ENCODE data around the gene HS6ST2.

The HS6ST2 gene

GRCh38 chrX:132807411-132808030 lies 150.9 kb downstream of the HS6ST2 start:
- in situ Hi-C loops (cut with MboI; ENCODE audit: low sequenced_read_pairs) = no loop called here

- in situ Hi-C loops (cut with MboI; ENCODE audit: low sequenced_read_pairs) = no loop called here
Observed at GRCh38 chrX:132802033-132802432, 156.4 kb downstream of the HS6ST2 start.

GRCh38 chrX:132795181-132795580 lies 163.2 kb downstream of the HS6ST2 start:
- in situ Hi-C loops (cut with MboI; ENCODE audit: low sequenced_read_pairs) = no loop called here

- in situ Hi-C loops (cut with MboI; ENCODE audit: low sequenced_read_pairs) = no loop called here
Observed at GRCh38 chrX:132791714-132792113, 166.7 kb downstream of the HS6ST2 start.

- in situ Hi-C loops (cut with MboI; ENCODE audit: low sequenced_read_pairs) = no loop called here
Observed at GRCh38 chrX:132790329-132790728, 168.1 kb downstream of the HS6ST2 start.

- in situ Hi-C loops (cut with MboI; ENCODE audit: low sequenced_read_pairs) = no loop called here
Observed at GRCh38 chrX:132786217-132786616, 172.2 kb downstream of the HS6ST2 start.

- in situ Hi-C loops (cut with MboI; ENCODE audit: low sequenced_read_pairs) = no loop called here
Observed at GRCh38 chrX:132778917-132779316, 179.5 kb downstream of the HS6ST2 start.

- in situ Hi-C loops (cut with MboI; ENCODE audit: low sequenced_read_pairs) = no loop called here
Observed at GRCh38 chrX:132776486-132777210, 181.8 kb downstream of the HS6ST2 start.

GRCh38 chrX:132775263-132775823 lies 183.1 kb downstream of the HS6ST2 start:
- in situ Hi-C loops (cut with MboI; ENCODE audit: low sequenced_read_pairs) = no loop called here

GRCh38 chrX:132774010-132774714 lies 184.3 kb downstream of the HS6ST2 start:
- in situ Hi-C loops (cut with MboI; ENCODE audit: low sequenced_read_pairs) = no loop called here

GRCh38 chrX:132769609-132770008 lies 188.8 kb downstream of the HS6ST2 start:
- in situ Hi-C loops (cut with MboI; ENCODE audit: low sequenced_read_pairs) = no loop called here

GRCh38 chrX:132766452-132766851 lies 192.0 kb downstream of the HS6ST2 start:
- in situ Hi-C loops (cut with MboI; ENCODE audit: low sequenced_read_pairs) = no loop called here

- in situ Hi-C loops (cut with MboI; ENCODE audit: low sequenced_read_pairs) = no loop called here
Observed at GRCh38 chrX:132763528-132763927, 194.9 kb downstream of the HS6ST2 start.

GRCh38 chrX:132758759-132759158 lies 199.7 kb downstream of the HS6ST2 start:
- in situ Hi-C loops (cut with MboI; ENCODE audit: low sequenced_read_pairs) = no loop called here

GRCh38 chrX:132757066-132757623 lies 201.3 kb downstream of the HS6ST2 start:
- in situ Hi-C loops (cut with MboI; ENCODE audit: low sequenced_read_pairs) = no loop called here

- in situ Hi-C loops (cut with MboI; ENCODE audit: low sequenced_read_pairs) = no loop called here
Observed at GRCh38 chrX:132756439-132756838, 202.0 kb downstream of the HS6ST2 start.

- in situ Hi-C loops (cut with MboI; ENCODE audit: low sequenced_read_pairs) = no loop called here
Observed at GRCh38 chrX:132751063-132751690, 207.3 kb downstream of the HS6ST2 start.

GRCh38 chrX:132750331-132751062 lies 207.9 kb downstream of the HS6ST2 start:
- in situ Hi-C loops (cut with MboI; ENCODE audit: low sequenced_read_pairs) = no loop called here

GRCh38 chrX:132749406-132749805 lies 209.0 kb downstream of the HS6ST2 start:
- in situ Hi-C loops (cut with MboI; ENCODE audit: low sequenced_read_pairs) = no loop called here

- in situ Hi-C loops (cut with MboI; ENCODE audit: low sequenced_read_pairs) = no loop called here
Observed at GRCh38 chrX:132748909-132749308, 209.5 kb downstream of the HS6ST2 start.

All from hTERT RPE-1 (cell line).